IMR-90 (cell line): ENCODE data around the gene MEIKIN. TPM values are rescaled to one million over a fixed set of nuclear protein-coding genes. Genes with fewer than 3 reads are reported as not detected.
"Not testable (repeated sequence)": the region's sequence is repeated elsewhere in the genome, so short reads cannot be mapped to it uniquely, and the experiment has no call there.

Experiments used
- ATAC-seq: fragments of 200-7000 bp; cut with Tn5 transposase; 2 replicates; pipeline ENCODE4 v1.9.1; 2020; ENCODE audit warnings: low read depth, mild to moderate bottlenecking, moderate library complexity
- BruUV-seq: library from RNA; stranded (reverse); fragments of 400-500 nt; replicated peaks from 2 replicates; lab custom pipeline; 2021; lab: Mats Ljungman, UMichigan
- CTCF ChIA-PET: fragments of 300-600 bp; formaldehyde crosslinking; extraction: SDS; loops from one replicate; lab custom pipeline; 2021; ENCODE audit warnings: antibody characterized with exemption; lab: Yijun Ruan, JAX
- POLR2A ChIA-PET: fragments of 300-600 bp; sonication (Branson Sonifier 250); formaldehyde crosslinking; loops from one replicate; lab custom pipeline; 2022; ENCODE audit warnings: antibody characterized with exemption; ENCODE audit not compliant: unreplicated experiment; lab: Charles Lee
- DNase-seq: peaks from one replicate; pipeline ENCODE4 v3.0.0; 2013
- H2AFZ ChIP-seq: replicated peaks from 2 replicates; pipeline ENCODE3; 2013; ENCODE audit warnings: low read length, mild to moderate bottlenecking; ENCODE audit not compliant: poor library complexity
- H2AK5ac ChIP-seq: 2 replicates; pipeline ENCODE4 v1.6.1; 2013; ENCODE audit warnings: low read depth, low read length, inconsistent platforms
- H2AK9ac ChIP-seq: replicated peaks from 2 replicates; pipeline ENCODE3; 2013; ENCODE audit warnings: mild to moderate bottlenecking, low read depth, low read length, moderate library complexity; ENCODE audit not compliant: poor library complexity
- H2BK120ac ChIP-seq: 2 replicates; pipeline ENCODE4 v1.6.1; 2013; ENCODE audit warnings: low read depth, low read length, inconsistent platforms
- H2BK15ac ChIP-seq: 3 replicates; pipeline ENCODE4 v1.6.1; 2013; ENCODE audit warnings: low read depth, low read length, inconsistent platforms
- H2BK20ac ChIP-seq: 2 replicates; pipeline ENCODE4 v1.6.1; 2013; ENCODE audit warnings: low read depth, mild to moderate bottlenecking, inconsistent platforms, low read length, moderate library complexity
- H2BK5ac ChIP-seq: 2 replicates; pipeline ENCODE4 v1.6.1; 2013; ENCODE audit warnings: mild to moderate bottlenecking, low read depth, low read length, inconsistent platforms; ENCODE audit not compliant: poor library complexity, severe bottlenecking
- H3K14ac ChIP-seq: replicated peaks from 2 replicates; pipeline ENCODE4 v1.6.1; 2013; ENCODE audit warnings: low read depth, low read length, inconsistent platforms
- H3K18ac ChIP-seq: 2 replicates; pipeline ENCODE4 v1.6.1; 2013; ENCODE audit warnings: low read depth, low read length, control low read depth
- H3K23ac ChIP-seq: 2 replicates; pipeline ENCODE4 v1.6.1; 2013; ENCODE audit warnings: low read depth, low read length, inconsistent platforms
- H3K27ac ChIP-seq: 2 replicates; pipeline ENCODE4 v1.5.1; 2013; ENCODE audit warnings: mild to moderate bottlenecking, control low read depth, low read length; ENCODE audit not compliant: insufficient read depth
- H3K27me3 ChIP-seq: 2 replicates; pipeline ENCODE4 v1.6.1; 2013; ENCODE audit warnings: low read length; ENCODE audit not compliant: control insufficient read depth, insufficient read depth
- H3K36me3 ChIP-seq: 2 replicates; pipeline ENCODE4 v1.6.1; 2013; ENCODE audit warnings: low read length, mixed read lengths; ENCODE audit not compliant: control insufficient read depth, insufficient read depth
- H3K4ac ChIP-seq: 2 replicates; pipeline ENCODE4 v1.6.1; 2013; ENCODE audit warnings: low read depth, low read length, inconsistent platforms
- H3K4me1 ChIP-seq: 2 replicates; pipeline ENCODE4 v1.6.1; 2013; ENCODE audit warnings: low read length, mixed read lengths; ENCODE audit not compliant: control insufficient read depth, insufficient read depth
- H3K4me2 ChIP-seq: 2 replicates; pipeline ENCODE4 v1.6.1; 2013; ENCODE audit warnings: low read depth, mild to moderate bottlenecking, control low read depth, low read length, moderate library complexity
- H3K4me3 ChIP-seq: 2 replicates; pipeline ENCODE4 v1.5.1; 2013; ENCODE audit warnings: low read depth, mild to moderate bottlenecking, control low read depth, low read length, moderate library complexity; ENCODE audit not compliant: insufficient read depth
- H3K56ac ChIP-seq: 2 replicates; pipeline ENCODE4 v1.6.1; 2013; ENCODE audit warnings: low read length, inconsistent platforms; ENCODE audit not compliant: insufficient read depth; ENCODE audit errors: extremely low read depth
- H3K79me1 ChIP-seq, 2 experiments: 2 replicates each; pipeline ENCODE4 v1.6.1; 2013; ENCODE audit warnings: low read length in 2 of 2, inconsistent platforms in 1 of 2, low read depth in 1 of 2
- H3K9ac ChIP-seq: 2 replicates; pipeline ENCODE4 v1.6.1; 2013; ENCODE audit warnings: low read depth, low read length, control low read depth
- H3K9me1 ChIP-seq: 2 replicates; pipeline ENCODE4 v1.6.1; 2013; ENCODE audit warnings: low read length, inconsistent platforms; ENCODE audit not compliant: insufficient read depth
- H3K9me3 ChIP-seq: 2 replicates; pipeline ENCODE4 v1.6.1; 2013; ENCODE audit warnings: low read length; ENCODE audit not compliant: control insufficient read depth, insufficient read depth
- H4K20me1 ChIP-seq: 2 replicates; pipeline ENCODE4 v1.6.1; 2013; ENCODE audit warnings: low read length, inconsistent platforms; ENCODE audit not compliant: insufficient read depth
- H4K5ac ChIP-seq: 2 replicates; pipeline ENCODE4 v1.6.1; 2013; ENCODE audit warnings: mild to moderate bottlenecking, low read depth, low read length, control low read depth
- H4K8ac ChIP-seq, 2 experiments: 2 replicates each; pipeline ENCODE4 v1.6.1; 2013; ENCODE audit warnings: low read depth in 2 of 2, low read length in 2 of 2, control low read depth in 1 of 2, inconsistent platforms in 1 of 2
- H4K91ac ChIP-seq: 2 replicates; pipeline ENCODE4 v1.6.1; 2013; ENCODE audit warnings: low read depth, low read length, inconsistent platforms; ENCODE audit not compliant: insufficient read depth
- WGBS, 2 experiments: methylation state at CpG; one replicate each; pipeline versions ENCODE4 v1.1.5 to v1.1.7; 2013; ENCODE audit warnings: missing lambda C conversion rate in 2 of 2; ENCODE audit not compliant: insufficient read length in 1 of 2; ENCODE audit errors: extremely low coverage in 2 of 2; 5-methylcytosine and 5-hydroxymethylcytosine counted together
- dilution Hi-C: fragments of 300-500 bp; cut with HindIII; formaldehyde crosslinking; loops from one replicate; pipeline ENCODE4 v1.14.3; 2018; ENCODE audit warnings: low sequenced_read_pairs; ENCODE audit not compliant: unreplicated experiment
- in situ Hi-C: fragments of 300-500 bp; cut with MboI; formaldehyde crosslinking; loops from 3 replicates; pipeline ENCODE4 v1.14.3; 2019; ENCODE audit warnings: low sequenced_read_pairs, inconsistent platforms, mixed read lengths
- intact Hi-C: fragments of 100-400 bp; cut with micrococcal nuclease; formaldehyde crosslinking; loops from 2 replicates; pipeline ENCODE4 v1.10.0; 2022
- polyA plus RNA-seq, 3 experiments: library from polyadenylated mRNA; depleted of rRNA; stranded (reverse); fragments of >200 nt; gene quantifications; 2 replicates each; pipeline ENCODE4 v1.2.3, GENCODE V29; 2012; ENCODE audit warnings: low replicate concordance in 1 of 3
- total RNA-seq: library from RNA; depleted of rRNA; stranded (reverse); fragments of >200 nt; gene quantifications from 2 replicates; pipeline ENCODE4 v1.2.3, GENCODE V29; 2012

The MEIKIN gene
- total and polyA plus RNA-seq, 2 of the 4 experiments (the other 2 are of a cell fraction), result not detected

DNA sequence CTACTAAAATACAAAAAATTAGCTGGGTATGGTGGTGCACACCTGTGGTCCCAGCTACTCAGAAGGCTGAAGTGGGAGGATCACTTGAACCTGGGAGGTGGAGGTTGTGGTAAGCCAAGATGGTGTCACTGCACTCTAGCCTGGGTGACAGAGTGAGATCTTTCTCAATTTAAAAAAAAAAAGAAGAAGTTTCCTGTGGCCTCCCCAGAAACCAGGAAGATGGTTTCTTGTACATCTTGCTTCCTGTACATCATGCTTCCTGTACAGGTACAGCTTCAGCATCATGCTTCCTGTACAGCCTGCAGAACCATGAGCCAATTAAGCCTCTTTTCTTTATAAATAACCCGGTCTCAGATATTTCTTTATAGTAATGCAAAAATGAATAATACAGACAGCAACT lies 43.2 kb downstream of the MEIKIN start:
- H4K20me1 ChIP-seq, POLR2A ChIA-PET, H2AK9ac ChIP-seq, H3K9ac ChIP-seq, H4K8ac ChIP-seq, H3K4me3 ChIP-seq, H3K27me3 ChIP-seq, H3K4ac ChIP-seq, ATAC-seq, H2BK20ac ChIP-seq, H4K91ac ChIP-seq, in situ Hi-C loops, H2AK5ac ChIP-seq, H2BK120ac ChIP-seq, H3K18ac ChIP-seq, CTCF ChIA-PET, H3K9me1 ChIP-seq, H3K27ac ChIP-seq, DNase-seq, H3K14ac ChIP-seq, H3K56ac ChIP-seq, H2BK15ac ChIP-seq, H3K4me1 ChIP-seq, H3K79me1 ChIP-seq, BruUV-seq, H3K4me2 ChIP-seq, H3K36me3 ChIP-seq, dilution Hi-C loops, H4K5ac ChIP-seq, H2AFZ ChIP-seq, H3K23ac ChIP-seq, H2BK5ac ChIP-seq, intact Hi-C loops, H3K9me3 ChIP-seq: not testable (repeated sequence)
- no CpG with 5 or more reads among the region's 1 CpG for WGBS, 2 experiments
